ENCODE measurements around the gene CARD14.
"Not testable (repeated sequence)": the region's sequence is repeated elsewhere in the genome, so short reads cannot be mapped to it uniquely, and the experiment has no call there.

The CARD14 gene

DNA sequence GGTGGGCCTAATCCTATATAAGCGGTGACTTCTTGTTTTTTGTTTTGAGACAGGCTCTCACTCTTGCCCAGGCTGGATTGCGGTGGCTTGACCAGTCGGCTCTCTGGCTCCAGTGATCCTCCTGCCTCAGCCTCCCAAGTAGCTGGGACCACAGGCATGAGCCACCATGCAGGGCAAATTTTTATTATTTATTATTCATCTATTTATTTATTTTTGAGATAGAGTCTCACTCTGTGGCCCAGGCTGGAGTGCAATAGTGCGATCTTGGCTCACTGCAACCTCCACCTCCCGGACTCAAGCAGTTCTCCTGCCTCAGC is 86.2 kb downstream of the CARD14 start:
- DNase-seq: no peak

DNA sequence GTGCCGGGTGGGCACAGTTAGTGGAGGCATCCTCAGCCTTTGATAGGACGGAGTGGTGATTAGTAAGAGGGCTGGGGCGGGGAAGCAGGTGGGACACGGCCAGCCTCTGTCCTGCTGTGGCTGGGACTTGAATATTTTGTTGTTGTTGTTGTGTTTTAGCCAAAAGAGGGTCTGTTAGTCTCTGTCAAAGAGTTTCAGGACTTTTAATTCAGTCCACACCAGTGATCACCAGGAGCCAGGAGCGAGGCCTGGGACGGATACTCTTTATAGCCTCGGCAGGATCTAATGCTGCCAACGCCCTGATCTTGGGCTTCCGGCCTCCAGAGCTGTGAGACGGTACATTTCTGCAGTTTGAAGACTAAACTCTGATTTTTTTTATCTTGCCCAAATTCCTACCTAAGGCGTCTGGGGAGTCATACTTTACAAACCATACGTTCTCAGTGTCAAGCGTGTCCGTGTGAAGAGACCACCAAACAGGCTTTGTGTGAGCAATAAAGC is 87.9 kb downstream of the CARD14 start:
- no peak for DNase-seq

DNA sequence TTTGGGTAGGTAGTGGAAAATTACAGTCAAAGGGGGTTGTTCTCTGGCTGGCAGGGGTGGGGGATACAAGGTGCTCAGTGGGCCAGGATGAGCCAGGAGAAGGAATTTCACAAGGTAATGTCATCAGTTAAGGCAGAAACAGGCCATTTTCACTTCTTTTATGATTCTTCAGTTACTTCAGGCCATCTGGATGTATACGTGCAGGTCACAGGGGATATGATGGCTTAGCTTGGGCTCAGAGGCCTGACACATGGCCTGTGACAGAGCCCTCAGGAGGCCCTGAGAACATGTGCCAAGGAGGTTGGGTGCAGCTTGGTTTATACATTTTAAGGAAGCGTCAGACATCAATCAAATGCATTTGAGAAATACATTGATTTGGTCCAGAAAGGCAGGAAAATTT is 88.5 kb downstream of the CARD14 start:
- DNase-seq: not testable (repeated sequence)

All from NCI-H1694 (cell line).